Parathyroid adenoma (tissue), 2 donors: ENCODE measurements around the gene TMEM63B.
"Not testable (repeated sequence)": the region's sequence is repeated elsewhere in the genome, so short reads cannot be mapped to it uniquely, and the experiment has no call there.

Source experiments
- H2AFZ ChIP-seq: fragments of 300-600 bp; sonication (generic); one replicate; pipeline ENCODE4 v1.7.0; 2017; ENCODE audit warnings: antibody characterized with exemption, mild to moderate bottlenecking
- H3K27ac ChIP-seq: fragments of 300-600 bp; sonication (generic); one replicate; pipeline ENCODE4 v1.7.0; 2017
- H3K27me3 ChIP-seq: fragments of 300-600 bp; sonication (generic); one replicate; pipeline ENCODE4 v1.7.0; 2017; ENCODE audit warnings: low read length; ENCODE audit not compliant: control insufficient read depth, insufficient read depth
- H3K36me3 ChIP-seq: fragments of 300-600 bp; sonication (generic); one replicate; pipeline ENCODE4 v1.7.0; 2017; ENCODE audit warnings: low read length; ENCODE audit not compliant: control insufficient read depth, insufficient read depth
- H3K4me1 ChIP-seq: fragments of 300-600 bp; sonication (generic); one replicate; pipeline ENCODE4 v1.7.0; 2017; ENCODE audit warnings: control low read depth
- H3K4me2 ChIP-seq: fragments of 300-600 bp; sonication (generic); one replicate; pipeline ENCODE4 v1.7.0; 2017; ENCODE audit warnings: low read length
- H3K4me3 ChIP-seq: fragments of 300-600 bp; sonication (generic); one replicate; pipeline ENCODE4 v1.7.0; 2017; ENCODE audit warnings: low read depth, low read length
- H3K79me2 ChIP-seq: fragments of 300-600 bp; sonication (generic); one replicate; pipeline ENCODE4 v1.7.0; 2017; ENCODE audit warnings: control low read depth
- H3K9ac ChIP-seq: fragments of 300-600 bp; sonication (generic); one replicate; pipeline ENCODE4 v1.7.0; 2017; ENCODE audit warnings: mild to moderate bottlenecking
- H3K9me3 ChIP-seq: fragments of 300-600 bp; sonication (generic); one replicate; pipeline ENCODE4 v1.7.0; 2017; ENCODE audit warnings: low read length; ENCODE audit not compliant: control insufficient read depth
- CTCF ChIP-seq: fragments of 300-600 bp; sonication (generic); IDR thresholded peaks from one replicate; pipeline ENCODE4 v1.7.0; 2017; ENCODE audit warnings: antibody characterized with exemption, mild to moderate bottlenecking
- donor health status: primary hyperparathyroidism.

The TMEM63B gene

DNA sequence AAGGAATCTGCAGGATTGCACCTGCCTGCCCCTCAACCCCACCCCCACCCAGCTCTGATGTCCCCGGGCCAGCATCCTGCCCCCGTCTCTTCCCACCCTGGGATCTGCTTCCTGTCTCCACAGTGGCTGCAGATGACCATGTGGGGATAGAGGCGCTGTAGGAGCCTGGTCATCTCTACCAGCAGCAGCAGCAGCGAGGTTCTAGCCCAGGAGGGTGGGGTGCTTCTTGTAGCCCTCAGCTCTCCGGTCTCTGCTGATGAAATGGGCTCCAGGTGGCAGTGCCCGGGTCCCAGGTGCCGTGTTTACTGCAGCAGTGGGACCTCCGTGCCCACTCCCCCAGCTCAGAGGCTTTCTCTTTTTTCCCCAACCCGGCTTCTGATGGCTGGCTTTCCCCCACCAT, 56.4 kb downstream of the TMEM63B start:
- Histone ChIP-seq H3K79me2 (no peaks in the 10 kb centered on the region), H3K4me1 (no peaks in the 10 kb centered on the region), H3K36me3 (no peaks in the 10 kb centered on the region), H3K4me2 (no peak overlapping the region), H2AFZ (no peak overlapping the region), H3K4me3 (no peak overlapping the region), H3K27ac (no peak overlapping the region), H3K9ac (no peak overlapping the region), H3K27me3 (no peaks in the 10 kb centered on the region), H3K9me3 (no peaks in the 10 kb centered on the region)
- TF ChIP-seq CTCF = no peak

- H3K36me3 ChIP-seq, H2AFZ ChIP-seq, H3K27ac ChIP-seq, H3K9ac ChIP-seq, H3K4me1 ChIP-seq, H3K4me3 ChIP-seq, H3K4me2 ChIP-seq, H3K27me3 ChIP-seq, H3K79me2 ChIP-seq, H3K9me3 ChIP-seq: not testable (repeated sequence)
Observed at GRCh38 chr6:44185356-44185755, 58.0 kb downstream of the TMEM63B start.

GRCh38 chr6:44185953-44186634, 58.7 kb downstream of the TMEM63B start:
- H3K4me2 ChIP-seq = no peak overlapping the region
- H3K9ac ChIP-seq = no peak overlapping the region
- H3K9me3 ChIP-seq = no peaks in the 10 kb centered on the region
- no peak overlapping the region for H3K4me3 ChIP-seq
- H3K4me1 ChIP-seq = no peaks in the 10 kb centered on the region
- no peaks in the 10 kb centered on the region for H3K27me3 ChIP-seq
- no peaks in the 10 kb centered on the region for H3K79me2 ChIP-seq
- H3K36me3 ChIP-seq = no peaks in the 10 kb centered on the region
- no peak overlapping the region for H2AFZ ChIP-seq
- TF ChIP-seq CTCF = no peak
- no peak overlapping the region for H3K27ac ChIP-seq

DNA sequence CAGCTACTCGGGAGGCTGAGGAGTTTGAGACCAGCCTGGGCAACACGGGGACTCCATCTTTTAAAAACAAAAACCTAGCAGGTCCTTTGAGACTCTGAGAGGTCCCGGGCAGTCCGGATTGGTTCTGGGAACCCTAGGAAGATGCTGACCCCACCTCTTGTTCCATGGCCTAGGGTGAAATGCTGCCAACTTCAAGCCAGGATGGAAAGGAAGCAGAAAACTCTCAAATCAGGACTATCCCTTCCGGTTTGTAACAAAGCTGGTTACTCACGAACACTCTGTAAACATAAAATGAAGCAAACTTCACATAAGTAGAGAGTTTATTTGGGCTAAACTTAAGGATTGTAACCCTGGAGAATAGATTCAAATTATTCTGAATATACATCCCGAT, 59.3 kb downstream of the TMEM63B start:
- Histone ChIP-seq H3K9ac (no peak overlapping the region), H3K27me3 (no peaks in the 10 kb centered on the region), H3K4me2 (no peak overlapping the region), H3K27ac (no peak overlapping the region), H3K36me3 (no peaks in the 10 kb centered on the region), H3K4me3 (no peak overlapping the region), H3K9me3 (no peaks in the 10 kb centered on the region), H3K4me1 (no peaks in the 10 kb centered on the region), H2AFZ (no peak overlapping the region), H3K79me2 (no peaks in the 10 kb centered on the region)
- TF ChIP-seq CTCF = no peak

GRCh38 chr6:44188819-44189218, 61.5 kb downstream of the TMEM63B start:
- no peak for TF ChIP-seq CTCF
- H3K9me3 ChIP-seq = no peaks in the 10 kb centered on the region
- H3K27me3 ChIP-seq = no peaks in the 10 kb centered on the region
- H3K4me2 ChIP-seq = no peak overlapping the region
- H3K4me3 ChIP-seq = no peak overlapping the region
- no peak overlapping the region for H3K9ac ChIP-seq
- H2AFZ ChIP-seq = no peak overlapping the region
- H3K27ac ChIP-seq = no peak overlapping the region
- H3K79me2 ChIP-seq = no peaks in the 10 kb centered on the region
- no peaks in the 10 kb centered on the region for H3K36me3 ChIP-seq
- H3K4me1 ChIP-seq = no peaks in the 10 kb centered on the region
